HG02852 (cell line): ENCODE results near the gene GTSF1L.

Source experiments
- ATAC-seq: cut with Tn5 transposase; IDR thresholded peaks from one replicate; pipeline ENCODE4 v1.9.1; 2021; ENCODE audit warnings: mild to moderate bottlenecking, moderate library complexity; ENCODE audit not compliant: unreplicated experiment

GTSF1L gene

DNA sequence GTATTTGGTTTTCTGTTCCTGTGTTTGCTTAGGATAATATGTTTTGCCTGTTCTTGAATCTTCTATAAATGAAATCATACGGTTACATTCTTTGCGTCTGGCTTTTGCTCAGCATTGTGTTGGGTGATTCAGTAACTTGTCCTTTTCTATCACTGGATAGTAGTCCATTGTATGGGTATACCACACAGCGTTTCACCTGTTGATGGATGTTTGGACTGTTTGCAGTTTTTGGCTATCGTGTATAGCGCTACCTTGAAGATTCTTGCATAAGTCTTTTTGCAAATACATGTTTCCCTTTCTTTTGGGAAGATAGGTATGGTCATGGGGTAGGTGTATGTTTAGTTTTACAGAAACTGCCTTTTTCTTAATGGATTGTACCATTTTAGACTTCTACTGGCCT, 50.4 kb downstream of the GTSF1L start:
- no peak for ATAC-seq
